Activated CD4-positive, alpha-beta T cell treated with anti-CD3 and anti-CD28 coated beads, Interleukin-2, amount 50 U/mL, for 48 hours (primary cell): ENCODE results near the gene HNRNPL.
"Not testable (repeated sequence)": the region's sequence is repeated elsewhere in the genome, so short reads cannot be mapped to it uniquely, and the experiment has no call there.

ENCODE experiments used
- DNase-seq, 2 experiments: peaks; one replicate each; pipeline ENCODE4 v3.0.0-alpha.2; 2020

Gene HNRNPL

GRCh38 chr19:38869160-38869835 is 19.5 kb upstream of the HNRNPL start:
- peak; percentile 34 to 46 for DNase-seq

DNA sequence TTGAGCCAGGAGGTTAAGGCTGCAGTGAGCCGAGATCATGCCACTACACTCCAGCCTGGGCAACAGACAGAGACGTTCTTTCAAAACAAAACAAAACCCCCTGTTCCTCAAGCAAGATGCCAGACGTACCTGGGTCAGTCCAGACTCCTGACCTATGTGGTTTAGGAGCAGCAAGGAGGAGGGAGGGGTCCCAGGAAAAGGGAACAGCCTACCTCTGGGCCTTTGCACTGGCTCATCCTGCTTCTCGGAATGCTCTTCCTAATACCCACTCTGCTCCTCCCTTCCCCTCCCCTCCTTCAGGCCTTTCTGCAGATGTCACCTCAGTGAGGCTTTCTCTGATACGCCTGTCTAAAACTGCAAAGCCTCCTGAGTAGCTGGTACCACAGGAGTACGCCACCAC is 18.8 kb upstream of the HNRNPL start:
- DNase-seq, result no peak

DNA sequence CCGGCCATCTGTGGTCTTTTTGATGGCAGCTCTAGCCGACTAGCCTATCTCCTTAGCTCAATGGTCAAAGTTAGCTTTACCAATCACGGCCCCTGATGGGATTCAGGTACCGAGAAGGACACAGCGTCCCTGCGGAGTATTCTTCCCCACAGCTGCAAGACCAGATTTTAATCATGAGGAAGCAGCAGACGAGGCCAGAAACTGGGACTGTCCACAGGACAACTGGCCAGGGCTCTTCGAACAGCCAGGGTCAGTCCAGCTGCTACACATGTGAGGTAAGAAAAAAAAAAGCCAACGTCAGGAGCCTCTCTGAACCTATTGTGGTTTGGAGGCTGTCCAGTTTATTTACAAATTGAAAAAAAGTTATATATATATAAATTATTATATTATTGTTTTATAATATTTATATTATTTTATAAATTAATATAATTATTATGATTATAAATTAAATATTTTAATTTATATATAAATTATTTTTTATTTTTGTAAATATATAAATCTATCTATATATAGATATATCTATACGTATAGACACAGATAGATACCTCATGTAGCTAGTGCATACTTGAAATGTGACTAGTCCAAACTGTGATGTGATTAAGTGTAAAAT is 17.5 kb upstream of the HNRNPL start:
- no peak for DNase-seq

GRCh38 chr19:38862321-38863059 is 12.7 kb upstream of the HNRNPL start:
- no peak for DNase-seq

GRCh38 chr19:38861368-38861767 is 11.6 kb upstream of the HNRNPL start:
- DNase-seq, result no peak

- DNase-seq, result not testable (repeated sequence)
Measured at GRCh38 chr19:38859631-38860204, 9.9 kb upstream of the HNRNPL start.

GRCh38 chr19:38856813-38857212 is 7.0 kb upstream of the HNRNPL start:
- no peak for DNase-seq

GRCh38 chr19:38855751-38856150 is 6.0 kb upstream of the HNRNPL start:
- DNase-seq, result not testable (repeated sequence)

GRCh38 chr19:38854961-38855360 is 5.2 kb upstream of the HNRNPL start:
- not testable (repeated sequence) for DNase-seq

- DNase-seq, result no peak
Measured at GRCh38 chr19:38853214-38853613, 3.4 kb upstream of the HNRNPL start.

DNA sequence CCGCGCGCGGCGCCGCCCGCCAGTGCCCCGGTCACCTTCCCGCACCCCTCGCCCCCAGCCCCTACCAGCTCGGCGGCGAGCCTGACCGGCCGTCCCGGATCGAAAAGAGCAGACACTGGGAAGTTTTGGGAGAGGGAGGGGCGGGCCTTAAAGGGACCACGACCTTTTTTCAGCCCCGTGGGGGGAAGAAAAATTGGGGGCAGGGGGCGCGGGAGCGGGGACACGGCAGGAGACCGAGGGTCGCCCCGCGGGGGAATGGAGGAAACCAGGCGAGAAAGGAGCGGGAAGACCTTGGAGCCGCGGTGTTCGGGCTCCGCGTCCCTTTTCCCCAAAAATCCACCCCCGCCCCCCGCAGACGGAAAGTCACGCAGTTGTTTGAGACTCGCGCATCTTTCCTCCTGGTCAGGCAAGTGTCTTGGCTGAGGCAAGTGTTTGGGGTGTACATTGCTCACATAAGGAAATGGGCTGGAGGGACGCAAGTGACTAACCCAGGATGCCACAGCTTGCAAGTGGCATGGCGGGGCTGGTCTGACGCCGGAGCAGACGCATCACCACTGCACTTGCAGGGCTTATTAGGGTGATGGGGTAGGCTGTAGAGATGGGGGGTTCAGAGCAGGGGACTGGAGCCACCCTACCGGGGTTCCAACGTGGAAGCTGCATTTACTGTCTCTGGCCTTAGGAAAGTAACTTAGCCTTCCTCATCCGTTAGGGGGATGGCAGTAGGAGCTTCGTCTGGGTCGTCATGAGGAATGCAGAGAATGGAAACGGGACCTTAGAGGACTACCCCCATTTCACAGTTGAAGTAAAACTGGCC is 2.7 kb upstream of the HNRNPL start:
- peak; percentile 68 to 72 for DNase-seq

DNA sequence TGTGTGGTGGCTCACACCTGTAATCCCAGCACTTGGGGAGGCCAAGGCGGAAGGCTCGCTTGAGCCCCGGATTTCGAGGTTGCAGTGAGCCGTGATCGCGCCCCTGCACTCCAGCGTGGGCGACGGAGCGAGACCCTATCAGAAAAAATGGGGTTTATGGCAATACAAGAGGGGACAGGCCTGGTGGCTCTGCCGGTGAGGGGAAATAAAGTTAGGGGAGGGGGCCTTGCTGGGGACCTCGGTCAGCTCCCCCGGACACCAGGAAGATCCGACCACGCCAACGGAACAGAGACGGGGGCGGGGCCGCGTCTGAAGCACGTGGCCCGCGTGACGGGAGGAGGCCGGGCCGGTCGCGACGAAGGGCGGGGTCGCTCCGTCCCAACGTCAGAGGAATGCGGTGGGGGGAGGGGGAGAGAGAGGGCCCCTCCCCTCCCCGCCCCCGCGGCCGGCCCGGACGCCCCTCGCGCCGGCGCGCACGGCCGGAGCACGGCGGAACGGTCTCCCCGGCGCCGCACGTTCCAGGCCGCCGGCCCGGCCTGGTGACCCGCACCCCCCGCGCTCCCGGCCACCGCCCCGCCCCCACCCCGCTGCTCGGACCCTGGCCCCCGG is 1.9 kb upstream of the HNRNPL start:
- DNase-seq, result peak; percentile 90 to 93

DNA sequence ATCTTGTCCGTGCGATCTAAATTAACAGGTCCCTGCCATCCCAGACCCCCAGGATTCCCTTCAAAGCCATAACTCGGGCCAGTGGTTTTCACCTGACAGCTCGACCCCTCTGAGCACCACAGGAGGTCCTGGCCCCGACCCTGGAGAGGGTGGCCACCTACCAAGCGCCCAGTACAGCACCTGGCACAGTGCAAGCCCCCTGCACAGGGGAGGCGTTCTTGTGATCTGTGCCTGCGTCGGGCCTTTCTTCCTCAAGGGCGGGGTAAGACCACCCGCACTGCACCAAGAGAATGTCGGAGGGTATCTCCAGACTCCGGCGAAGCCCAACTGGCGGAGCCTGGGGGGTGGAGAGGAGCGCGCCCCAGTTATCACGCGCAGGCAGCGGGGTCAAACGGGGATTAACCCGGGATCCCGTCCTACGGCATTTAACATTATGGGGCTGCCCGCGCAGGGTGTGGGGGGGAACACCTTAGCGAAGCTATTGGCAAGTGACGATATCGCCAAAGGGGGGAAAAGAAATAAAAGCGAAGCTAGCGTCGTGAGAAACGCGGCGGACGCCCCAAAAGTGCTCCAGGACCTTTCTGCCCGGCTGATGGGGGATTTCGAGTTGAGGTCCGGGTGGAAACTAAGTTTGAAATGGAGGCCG is 1.3 kb upstream of the HNRNPL start:
- peak in 1 of 2 experiments; percentile 52 for DNase-seq

GRCh38 chr19:38850436-38850975 is 720 bp upstream of the HNRNPL start:
- DNase-seq, result peak in 1 of 2 experiments; percentile 97

DNA sequence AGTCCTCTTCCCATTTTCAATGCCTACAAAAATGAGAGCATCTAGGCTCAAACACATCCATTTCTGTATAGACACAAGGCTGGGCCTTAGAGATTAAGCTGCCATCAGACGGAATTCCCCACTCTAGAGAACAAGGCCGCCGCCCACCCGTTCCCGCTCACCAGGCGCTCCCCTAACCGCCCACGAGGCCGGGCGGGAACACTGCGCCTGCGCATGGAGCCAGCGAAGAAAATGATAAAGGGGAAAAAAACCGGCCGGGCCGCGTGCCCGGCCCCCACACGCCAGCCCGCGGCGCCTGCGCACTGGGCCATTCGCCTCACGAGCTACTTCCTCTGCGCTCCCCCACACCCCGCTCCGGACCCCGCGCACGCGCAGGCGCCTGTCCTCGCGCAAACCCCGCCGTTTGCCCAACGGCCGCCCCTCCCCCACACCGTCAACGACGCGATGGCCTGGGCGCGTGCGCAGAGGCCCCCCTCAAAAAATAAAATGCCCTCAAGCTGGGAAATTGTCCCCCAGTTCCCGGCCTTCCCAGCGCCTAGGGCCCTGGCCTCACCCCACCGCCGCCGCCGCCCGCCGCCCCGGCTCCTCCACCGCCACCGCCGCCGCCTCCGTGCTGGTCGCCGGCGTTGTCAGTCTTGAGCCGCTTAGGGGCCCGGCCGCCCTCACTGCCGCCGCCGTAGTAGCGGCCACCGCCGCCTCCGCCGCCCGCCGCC is 483 bp downstream of the HNRNPL start:
- DNase-seq, result peak; percentile 98 to 99

GRCh38 chr19:38848299-38849146 is 1.3 kb downstream of the HNRNPL start:
- DNase-seq, result no peak

GRCh38 chr19:38846097-38846496 is 3.7 kb downstream of the HNRNPL start:
- DNase-seq, result no peak

DNA sequence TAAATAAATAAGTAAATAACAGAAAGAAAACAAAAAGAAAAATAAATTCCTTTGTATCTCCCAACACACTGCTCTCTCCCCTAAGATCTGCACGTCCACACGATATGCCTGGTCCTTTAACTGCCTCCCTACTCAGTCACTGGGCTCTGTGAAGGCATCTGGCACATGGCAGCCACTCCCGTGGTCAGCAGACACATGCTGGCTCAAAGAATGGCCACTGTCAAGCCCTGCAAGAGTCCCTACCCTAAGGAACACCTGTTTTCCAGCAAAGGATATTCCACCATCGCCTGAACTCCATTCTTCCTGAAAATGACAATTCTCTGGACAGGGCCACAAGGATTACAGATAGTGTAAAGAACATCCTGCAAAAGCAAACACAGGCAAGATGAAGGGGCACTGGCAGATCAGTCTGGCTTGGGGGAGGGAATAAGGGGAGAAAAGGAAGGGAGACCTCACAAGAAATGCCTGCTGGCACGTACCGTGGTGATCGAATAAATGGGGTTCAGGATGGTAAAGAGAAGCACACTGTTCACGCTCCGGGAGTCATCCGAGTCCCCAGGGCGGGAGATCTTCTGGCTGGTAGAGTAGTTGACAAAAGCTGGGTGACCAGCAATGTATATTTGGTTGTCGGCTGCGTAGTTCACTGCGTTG is 4.3 kb downstream of the HNRNPL start:
- no peak for DNase-seq

DNA sequence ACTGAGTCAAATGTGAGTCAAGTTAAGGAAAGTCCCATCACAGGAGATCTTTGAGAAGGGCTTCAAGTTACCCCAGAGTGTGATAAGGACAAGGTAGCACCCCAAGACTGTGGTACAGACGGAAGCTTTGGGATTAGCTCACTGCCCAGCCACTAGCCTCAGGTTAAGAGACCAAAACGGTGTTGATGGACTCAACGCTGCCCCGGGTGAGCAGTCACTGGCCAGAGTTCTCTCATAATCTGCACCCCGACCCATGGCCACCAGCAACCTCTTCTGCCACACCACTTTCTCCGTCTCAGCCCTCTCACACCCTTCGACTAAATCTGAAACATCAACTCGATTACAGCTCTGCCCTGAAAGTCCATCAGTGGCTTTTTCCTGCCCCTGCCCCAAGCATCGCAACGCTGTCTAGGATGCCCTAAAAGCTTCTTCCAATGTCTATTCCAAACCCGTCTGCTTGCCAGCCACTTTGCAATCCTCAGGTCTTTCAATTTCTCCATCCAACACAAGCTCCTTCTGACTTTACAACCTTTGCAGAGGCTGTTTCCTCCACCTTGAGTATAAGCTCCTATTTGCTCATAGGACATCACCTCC is 5.6 kb downstream of the HNRNPL start:
- DNase-seq, result no peak
